NCI-H345 (cell line): ENCODE measurements around the gene RPL36AL.
A peak's percentile ranks its signal among the peaks of the same experiment; 100 is the strongest.
"Not testable (repeated sequence)": the region's sequence is repeated elsewhere in the genome, so short reads cannot be mapped to it uniquely, and the experiment has no call there.

Source experiments
- DNase-seq: peaks from one replicate; lab custom pipeline; 2025; lab: John Stamatoyannopoulos, UW

Gene RPL36AL

GRCh38 chr14:49619273-49619672, 1.2 kb downstream of the RPL36AL start:
- DNase-seq = not testable (repeated sequence)

- no peak for DNase-seq
These were observed 2.4 kb downstream of the RPL36AL start for GRCh38 chr14:49617852-49618519.

GRCh38 chr14:49615776-49616175, 4.7 kb downstream of the RPL36AL start:
- no peak for DNase-seq

GRCh38 chr14:49614196-49614595, 6.2 kb downstream of the RPL36AL start:
- no peak for DNase-seq

GRCh38 chr14:49612671-49613070, 7.8 kb downstream of the RPL36AL start:
- DNase-seq = no peak

GRCh38 chr14:49612251-49612650, 8.2 kb downstream of the RPL36AL start:
- no peak for DNase-seq

- DNase-seq = no peak
These were observed 12.8 kb downstream of the RPL36AL start for GRCh38 chr14:49607583-49607982.

- DNase-seq = peak; percentile 78
These were observed 21.7 kb downstream of the RPL36AL start, which contains the start of gene LRR1 for GRCh38 chr14:49598485-49599300. LRR1 (plus strand) TSS chr14:49598940; CDS start chr14:49599021, 81 bp downstream.

GRCh38 chr14:49598189-49598484, 22.3 kb downstream of the RPL36AL start:
- DNase-seq = peak; percentile 47

GRCh38 chr14:49594347-49595091, 25.9 kb downstream of the RPL36AL start:
- no peak for DNase-seq

- no peak for DNase-seq
These were observed 27.4 kb downstream of the RPL36AL start for GRCh38 chr14:49593016-49593415.

- no peak for DNase-seq
These were observed 31.0 kb downstream of the RPL36AL start for GRCh38 chr14:49589387-49589786.

GRCh38 chr14:49586673-49587460, 33.6 kb downstream of the RPL36AL start:
- peak; percentile 61 for DNase-seq

- DNase-seq = peak; percentile 99
These were observed 34.4 kb downstream of the RPL36AL start, which contains the start of gene RPS29 for GRCh38 chr14:49585803-49586672. RPS29 (minus strand) TSS chr14:49586380; CDS start chr14:49586346, 34 bp downstream.

- DNase-seq = not testable (repeated sequence)
These were observed 35.3 kb downstream of the RPL36AL start for GRCh38 chr14:49584981-49585640.

- DNase-seq = no peak
These were observed 36.4 kb downstream of the RPL36AL start for GRCh38 chr14:49584058-49584457.

GRCh38 chr14:49583629-49584028, 36.8 kb downstream of the RPL36AL start:
- no peak for DNase-seq

GRCh38 chr14:49582113-49582977, 38.1 kb downstream of the RPL36AL start:
- DNase-seq = no peak
